Activated CD8-positive, alpha-beta memory T cell treated with anti-CD3 and anti-CD28 coated beads for 24 hours (primary cell): ENCODE measurements around the gene SH2D1B.

Experiments used
- DNase-seq: peaks from one replicate; pipeline ENCODE4 v3.0.0-alpha.2; 2020

Gene SH2D1B

DNA sequence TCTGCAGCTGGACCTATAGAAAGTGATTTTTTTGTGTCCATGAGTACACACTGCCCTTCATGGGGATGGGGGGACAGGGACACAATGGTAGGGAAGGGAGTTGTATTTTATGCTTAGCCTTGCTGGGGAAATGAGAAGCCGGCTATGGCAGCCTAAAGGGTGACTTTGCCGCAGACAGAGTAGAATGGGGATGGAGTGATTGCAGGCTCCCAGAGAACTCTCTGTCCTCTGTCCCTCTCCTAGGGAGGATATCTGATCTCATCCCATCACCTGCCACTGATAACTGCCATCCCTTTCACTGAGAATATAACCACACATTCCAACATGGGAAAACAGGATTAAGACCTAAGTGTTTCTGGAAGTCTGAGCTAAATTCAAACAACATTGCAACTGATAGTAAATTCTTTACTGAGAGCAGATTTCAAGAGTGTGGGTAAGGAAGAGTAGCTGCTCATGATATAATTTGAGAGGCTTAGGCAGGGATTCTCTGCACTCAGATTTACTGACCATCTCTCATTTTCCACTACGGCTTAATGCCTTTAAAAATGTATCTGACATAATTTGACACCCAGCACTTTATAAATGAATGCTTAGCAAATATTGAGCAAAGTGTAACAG is 13.9 kb downstream of the SH2D1B start:
- DNase-seq: no peak

DNA sequence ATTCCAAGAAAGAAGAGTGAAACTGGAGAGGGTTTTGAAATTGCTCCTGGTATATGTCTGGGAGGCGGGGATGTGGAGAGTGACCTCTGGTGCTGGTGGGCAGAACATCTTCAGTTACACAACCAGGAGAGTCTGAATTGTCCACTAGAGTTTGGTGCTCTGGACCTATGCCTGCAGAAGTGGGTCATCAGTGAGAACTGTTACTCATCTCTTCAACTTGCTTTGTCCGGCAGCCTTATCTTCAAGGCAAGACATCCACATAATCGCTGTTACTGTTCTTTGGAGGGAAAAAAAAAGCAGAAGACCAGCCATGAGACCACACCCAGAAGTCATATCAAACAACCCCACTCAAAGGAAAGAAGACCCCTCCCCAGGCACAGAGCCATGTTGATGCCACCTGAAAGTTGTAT is 14.9 kb downstream of the SH2D1B start:
- DNase-seq: no peak

DNA sequence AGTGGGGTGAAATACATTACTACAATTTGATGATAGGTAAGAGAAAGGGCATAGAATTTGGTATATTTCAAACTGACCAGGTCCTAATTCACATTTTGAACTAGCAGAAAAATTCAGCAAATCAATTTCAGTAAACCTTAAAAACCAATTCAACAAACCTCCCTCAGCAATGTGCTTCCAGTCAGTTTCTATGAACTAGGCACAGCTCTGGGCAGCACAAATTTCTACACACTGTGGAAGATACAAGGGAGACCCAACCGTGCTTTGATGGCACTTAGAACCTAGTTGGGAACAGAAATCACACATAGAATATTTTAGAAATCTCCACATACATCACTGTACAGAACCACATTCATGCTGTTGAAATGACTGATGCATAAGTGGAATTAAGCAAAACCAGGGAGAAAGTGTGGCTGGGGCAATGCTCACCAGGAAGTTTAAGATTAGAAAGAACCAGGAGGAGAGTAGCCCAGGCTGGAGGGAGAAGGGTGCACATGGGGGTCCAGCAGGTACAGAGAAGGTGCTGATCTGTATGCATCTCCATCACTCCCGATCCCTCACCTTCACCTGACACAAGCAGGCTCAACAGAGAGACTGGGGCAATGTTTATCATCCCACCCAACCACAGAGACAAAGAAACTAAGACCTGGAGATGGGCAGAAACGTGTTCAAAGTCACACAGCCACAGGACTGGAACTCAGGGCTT is 15.6 kb downstream of the SH2D1B start:
- DNase-seq: no peak

DNA sequence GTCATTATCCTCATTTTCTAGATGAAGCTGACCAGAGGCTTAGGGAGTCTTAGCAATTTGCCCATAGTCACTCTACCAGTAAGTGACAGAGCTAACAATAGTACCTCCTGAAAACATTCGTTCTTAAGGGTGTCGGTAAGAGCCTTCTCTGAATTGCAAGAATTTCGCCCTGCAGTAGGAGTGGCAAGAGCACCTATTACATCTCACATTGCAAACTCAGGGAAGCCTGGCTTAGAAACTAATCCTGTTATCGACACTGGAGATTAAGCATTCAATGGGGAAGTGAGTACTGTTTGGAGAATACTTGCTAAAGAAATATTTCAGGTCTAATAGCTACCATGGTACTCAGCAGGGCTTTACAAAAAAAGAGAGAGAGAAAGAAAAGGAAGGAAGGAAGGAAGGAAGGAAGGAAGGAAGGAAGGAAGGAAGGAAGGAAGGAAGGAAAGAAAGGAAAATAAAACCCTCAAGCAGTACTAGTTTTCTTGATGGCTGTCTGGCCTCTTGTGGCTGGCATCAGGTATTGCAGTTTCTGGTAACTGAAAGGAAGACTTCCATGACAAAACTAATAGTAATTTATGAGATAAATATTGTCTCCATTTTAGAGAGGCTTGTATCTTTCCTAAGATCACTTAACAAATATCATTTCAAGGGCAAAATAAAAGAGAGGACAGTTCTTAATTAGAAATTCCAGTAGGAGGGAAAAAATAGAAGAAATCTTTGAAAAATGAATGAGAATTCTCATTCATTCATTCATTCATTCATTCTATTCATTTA is 20.0 kb downstream of the SH2D1B start:
- DNase-seq: no peak

DNA sequence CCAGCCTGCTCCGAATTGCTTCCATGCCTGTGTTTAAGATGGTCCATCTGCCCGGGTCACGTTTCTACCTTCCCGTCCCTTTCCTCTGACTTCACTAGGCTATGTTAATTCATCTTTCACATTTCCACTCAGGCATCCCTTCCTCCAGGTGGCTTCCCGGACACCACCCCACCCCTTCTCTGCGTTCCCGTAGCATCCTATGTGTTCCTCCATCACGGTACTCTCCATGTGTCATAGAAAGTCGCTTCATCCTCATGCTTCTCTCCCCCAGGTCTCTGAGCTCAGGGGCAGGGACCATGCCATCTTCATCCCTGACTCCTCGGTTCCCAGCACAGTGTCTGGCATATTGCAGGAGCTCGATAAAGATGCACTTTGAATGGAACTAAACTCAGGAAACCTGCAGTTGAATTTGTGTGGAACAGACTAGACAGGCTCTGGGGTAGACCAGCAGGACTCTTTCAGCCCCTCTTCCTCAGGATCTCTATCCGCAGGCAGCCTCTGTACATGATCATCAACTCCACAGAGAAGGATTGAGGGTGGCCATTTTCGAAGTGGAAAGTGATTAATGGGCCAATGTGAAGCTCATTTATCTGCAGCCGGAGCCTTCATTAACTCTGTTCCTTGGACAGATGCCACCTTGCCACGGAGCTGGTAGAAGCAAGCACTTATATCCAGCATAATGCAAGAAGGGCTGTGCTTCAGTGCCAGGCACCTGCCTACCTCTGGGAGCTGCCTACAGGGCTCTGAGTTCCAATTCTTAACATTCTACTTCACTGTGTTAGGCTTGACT is 21.3 kb downstream of the SH2D1B start:
- DNase-seq: no peak

DNA sequence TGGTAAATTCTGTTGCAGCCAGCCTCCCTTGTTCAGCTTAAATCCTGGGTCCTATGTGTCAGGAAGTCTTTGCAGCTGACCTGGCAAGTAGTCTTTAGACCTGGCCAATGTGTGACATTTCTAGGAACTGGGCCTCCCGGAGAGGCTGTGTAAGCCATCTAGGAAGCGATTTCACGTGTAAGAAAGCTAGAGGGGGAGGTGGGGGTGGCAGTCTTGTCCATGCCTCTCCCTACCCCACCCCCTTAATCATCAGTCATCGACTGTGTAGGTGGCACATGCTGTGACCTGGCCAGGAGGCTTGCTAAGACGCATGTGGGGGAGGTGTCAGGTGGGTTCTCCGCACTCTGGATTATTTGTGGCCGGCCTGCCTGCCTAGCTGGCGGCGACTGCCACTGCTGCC is 22.0 kb downstream of the SH2D1B start:
- DNase-seq: no peak

DNA sequence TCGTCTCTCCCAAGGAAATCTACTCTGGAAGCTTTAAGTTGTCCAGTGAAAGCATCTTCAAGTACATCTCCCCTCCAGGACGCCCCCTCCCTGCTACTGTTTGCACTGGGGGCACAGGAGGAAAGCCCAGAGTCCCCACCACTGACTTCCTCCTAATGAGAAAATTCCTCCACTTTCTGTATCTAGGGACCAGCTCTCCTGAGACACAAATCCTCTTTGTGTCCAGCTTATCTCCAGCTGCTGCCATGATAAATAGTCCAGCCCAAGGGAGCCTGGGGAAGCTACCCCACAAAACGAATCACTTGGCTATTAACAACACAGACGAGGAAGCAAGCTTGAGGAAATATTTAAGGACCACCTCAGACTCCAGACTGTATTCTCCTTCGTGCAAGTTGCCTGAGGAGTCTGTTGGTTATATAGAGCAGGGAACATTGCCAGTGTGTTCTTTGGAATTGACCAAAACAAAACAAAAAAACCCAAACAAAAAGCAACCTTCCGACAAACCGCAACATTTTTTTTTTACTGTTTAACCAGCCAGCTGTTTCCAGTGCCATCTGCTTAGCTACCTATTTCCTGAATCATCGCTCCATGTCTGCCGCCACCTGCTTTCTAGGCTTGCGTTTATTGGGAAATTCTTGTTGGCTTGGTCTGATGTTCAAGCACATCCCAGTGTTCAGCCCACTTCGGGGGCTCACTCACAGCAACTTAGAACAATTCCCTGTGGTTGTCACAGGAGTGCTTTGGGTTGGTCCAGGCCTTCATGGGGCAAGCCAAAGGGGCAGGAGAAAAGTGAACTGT is 22.7 kb downstream of the SH2D1B start:
- no peak for DNase-seq

DNA sequence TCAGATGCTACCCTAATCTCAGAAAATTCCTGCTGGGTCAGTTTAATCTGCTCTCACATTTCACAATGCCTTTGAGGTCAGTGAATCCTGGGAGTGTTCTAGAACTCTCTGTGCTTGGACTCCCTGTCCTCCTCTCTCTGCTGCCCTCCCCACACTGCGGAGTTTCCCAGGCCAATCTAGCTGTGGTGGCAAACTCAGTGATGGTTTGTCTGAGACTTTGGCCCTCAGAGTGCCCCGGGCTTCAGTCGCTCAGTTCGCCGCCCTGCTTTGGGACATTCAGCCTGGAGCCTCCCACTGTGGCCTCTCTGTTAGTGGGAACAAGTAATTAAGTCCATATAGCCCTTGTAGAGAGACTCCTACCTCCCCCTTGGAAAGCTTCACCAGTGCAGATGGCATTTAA is 23.3 kb downstream of the SH2D1B start:
- no peak for DNase-seq

DNA sequence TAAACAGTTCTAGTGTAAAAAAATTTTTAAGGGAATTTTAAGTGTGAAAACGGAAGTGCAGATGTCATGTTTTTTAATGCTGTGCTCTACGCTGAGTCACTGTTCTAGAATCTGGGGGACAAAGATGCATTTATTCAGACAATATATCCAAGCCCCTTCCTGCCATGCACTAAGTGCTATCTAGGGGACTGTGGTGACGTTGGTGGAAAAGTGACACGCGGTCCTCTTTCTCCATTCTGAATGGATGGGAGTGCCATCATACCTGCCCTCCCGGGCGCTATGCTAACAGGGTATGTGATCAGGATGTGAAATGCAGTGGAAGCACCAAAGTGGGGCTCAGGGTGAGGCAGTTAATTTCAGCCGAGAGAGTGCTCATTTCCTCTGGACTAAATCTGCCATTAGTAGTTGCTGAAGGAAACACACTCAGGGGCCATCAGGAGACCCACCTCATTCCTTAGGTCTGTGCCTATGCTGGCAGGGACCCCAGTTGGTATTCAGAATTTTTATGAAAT is 23.8 kb downstream of the SH2D1B start:
- DNase-seq: no peak

DNA sequence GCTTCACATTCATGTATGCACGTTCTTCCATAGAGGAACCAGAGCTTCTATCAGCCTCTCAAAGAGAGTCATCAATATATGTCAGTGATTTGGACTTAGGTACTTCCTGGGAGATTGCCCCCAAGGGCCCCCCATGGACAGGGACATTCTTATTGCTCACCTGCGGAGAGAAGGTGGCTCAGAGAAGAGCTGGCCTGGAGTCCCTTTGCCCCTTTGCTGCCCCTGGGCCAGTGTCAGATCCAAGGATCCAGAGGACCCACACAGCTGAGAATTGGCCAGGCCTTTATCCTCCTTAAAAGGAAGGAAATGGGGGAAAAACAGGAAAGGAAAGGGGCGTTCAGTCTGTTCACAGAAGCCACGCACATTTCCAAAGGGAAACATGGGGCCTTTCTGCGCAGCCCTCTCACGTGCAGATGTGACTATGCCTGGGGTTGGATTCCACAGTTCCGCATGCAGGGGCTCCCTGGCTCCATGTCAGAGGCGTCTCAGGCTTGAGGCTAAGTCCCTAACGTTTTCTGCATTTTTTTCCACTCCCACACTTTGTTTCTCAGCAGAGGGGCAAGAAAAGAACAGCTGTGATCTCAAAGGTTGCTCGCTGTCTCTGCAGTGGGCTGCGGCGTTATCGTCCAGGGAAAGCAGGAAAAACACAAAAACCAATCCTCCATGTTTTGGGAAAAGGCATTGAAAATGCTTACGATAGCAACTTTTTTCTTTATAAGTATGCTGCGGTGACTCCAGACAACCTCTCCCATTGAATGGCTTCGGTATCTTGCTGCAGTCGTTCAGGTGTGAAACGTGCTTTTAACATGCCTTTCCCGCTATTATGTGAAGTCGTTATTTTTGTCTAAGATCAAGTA is 24.5 kb downstream of the SH2D1B start:
- no peak for DNase-seq

DNA sequence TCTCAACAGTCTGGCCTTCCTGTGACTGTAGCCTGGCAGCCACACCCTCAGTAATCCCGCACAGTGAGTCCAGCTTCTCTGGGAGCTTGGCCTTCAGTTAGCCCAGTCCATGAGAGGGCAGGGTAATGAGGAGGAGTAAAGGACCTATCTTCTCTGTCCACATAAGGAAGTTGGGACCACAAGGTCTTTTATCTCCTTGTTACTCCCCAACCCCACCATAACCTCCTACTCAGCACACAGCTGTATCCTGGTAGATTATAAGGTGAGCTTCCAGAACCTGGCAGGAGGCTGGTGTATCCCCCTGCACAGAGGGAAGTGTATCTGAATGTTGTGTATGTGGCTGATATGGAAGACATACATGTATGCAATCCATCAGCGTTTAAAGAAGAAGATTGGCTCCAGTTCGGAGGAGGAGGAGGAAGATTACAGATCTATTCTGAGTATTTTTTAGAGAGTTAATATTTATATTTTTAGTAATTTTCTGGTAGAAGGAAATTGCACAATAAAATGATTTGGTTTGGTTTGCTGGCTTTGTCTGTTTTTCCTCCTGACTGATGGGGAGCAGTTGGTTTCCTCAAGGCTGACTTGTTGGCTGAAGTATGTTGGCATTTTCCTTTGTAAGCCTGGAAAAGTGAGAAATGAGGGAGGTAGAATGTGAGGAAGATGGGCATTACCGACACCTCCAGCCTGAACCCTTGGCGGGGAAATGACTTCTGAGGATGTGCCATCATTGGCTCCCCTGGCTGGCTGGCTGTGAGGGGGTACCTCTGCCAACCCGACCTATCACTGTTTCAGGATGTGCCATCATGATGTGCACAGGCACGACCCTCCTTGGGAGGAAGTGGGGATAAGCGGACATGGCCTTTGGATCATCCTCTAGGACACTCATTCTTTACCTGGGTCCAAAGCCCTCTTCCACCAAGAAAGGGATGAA is 25.4 kb downstream of the SH2D1B start:
- DNase-seq: no peak

DNA sequence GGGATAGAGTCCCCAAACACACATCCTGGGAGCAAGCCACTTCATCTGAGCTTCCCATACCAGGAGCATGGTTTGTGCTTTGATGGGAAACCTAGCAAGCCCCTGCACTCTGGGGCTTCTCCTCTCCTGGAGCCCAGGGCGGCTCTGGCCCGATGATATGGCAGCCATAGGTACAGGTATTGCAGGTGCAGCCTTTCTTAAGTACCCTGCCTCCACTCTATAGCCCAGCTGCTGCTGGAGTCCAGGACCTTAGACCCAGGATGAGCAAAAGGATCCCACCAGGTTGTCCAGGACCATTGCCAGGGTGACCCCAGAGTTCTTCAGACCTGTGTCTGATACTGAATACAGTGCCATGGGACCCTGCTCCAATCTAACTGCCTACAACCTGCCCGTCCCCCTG is 26.2 kb downstream of the SH2D1B start:
- DNase-seq: no peak

DNA sequence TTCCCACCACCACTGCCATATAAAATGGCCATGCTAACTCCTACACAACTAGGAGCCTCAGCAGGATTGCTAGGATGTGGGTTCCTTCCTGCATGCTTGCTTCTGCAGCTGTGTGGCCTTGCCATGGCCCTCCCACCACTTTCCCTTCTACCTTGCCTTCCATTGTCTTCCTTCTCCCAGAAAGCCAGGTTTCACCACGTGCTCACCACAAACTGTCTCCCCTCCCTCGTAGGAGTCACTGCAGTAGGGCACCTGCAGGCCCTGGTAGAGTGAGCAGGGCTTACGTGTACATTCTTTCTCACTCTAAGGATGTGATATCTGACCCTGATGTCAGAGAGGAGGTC is 26.7 kb downstream of the SH2D1B start:
- no peak for DNase-seq

DNA sequence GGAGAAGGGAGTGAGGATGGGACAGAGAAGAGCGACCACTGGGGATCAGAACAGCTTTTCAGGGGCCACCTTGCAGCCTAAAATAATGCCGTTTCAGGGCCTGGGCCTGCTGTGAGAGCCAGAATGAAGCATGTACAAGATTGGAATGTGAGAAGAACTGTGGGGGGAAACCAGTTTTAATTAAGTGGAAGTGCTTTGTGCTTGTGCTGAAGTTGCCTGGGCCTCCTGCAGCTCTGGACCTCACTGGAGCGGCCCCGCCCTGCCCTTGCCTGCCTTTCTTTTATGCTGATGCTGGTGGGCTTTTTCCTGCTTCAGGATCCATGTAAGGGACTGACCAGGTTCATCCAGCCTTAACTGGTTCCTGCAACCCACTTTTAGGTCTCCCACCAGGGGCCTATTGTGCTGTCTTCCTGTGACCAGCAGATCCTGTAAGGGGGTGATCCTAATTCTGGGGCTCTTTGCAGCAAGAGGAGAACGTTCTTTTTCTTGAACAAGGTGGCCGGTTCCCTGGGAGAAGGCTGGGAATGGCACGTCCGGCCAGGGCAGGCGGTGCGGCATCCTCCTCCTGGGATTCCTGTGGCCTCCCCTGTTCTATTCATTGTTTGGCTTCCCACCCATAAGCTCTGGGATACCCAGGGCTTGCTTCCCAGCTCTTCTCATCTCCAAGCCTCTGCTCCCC is 27.2 kb downstream of the SH2D1B start:
- DNase-seq: no peak

DNA sequence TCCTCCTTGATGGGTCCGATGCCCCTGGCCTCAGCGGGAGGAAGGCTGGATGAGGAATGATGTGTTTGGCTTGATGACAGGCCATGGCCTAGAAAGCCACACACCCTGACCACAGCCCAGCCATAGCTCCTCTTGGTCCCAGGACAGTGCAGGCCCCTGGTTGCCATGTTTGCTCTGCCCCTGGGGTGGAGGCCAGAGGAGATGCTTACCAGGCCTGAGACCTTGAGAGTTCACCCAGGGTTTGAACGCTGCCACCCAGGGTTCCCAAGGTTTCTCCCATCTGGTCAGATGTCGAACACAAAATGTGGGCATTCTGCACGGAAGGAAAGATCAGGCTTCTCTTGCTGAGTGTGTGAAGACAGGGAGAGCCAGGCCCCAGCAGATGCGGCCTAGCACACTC is 27.8 kb downstream of the SH2D1B start:
- DNase-seq: no peak

DNA sequence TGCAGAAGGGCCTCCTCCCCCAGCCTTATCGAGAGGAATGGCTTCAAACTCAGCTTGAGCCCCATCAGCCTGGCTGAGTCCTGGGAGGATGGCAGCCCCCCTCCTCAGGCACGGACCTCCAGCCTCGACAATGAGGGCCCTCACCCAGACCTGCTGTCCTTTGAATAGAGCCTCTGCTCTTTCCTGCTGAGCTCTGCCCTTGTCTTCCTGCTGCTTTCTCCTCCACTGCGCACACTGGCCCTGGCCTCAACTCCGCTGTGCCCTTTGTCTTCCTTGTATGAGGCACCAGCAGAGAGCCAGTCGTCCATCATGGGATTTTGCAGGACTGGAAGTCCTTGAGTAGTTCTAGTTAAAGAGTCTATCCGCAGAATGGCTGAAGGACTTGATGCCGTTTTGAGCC is 28.4 kb downstream of the SH2D1B start:
- no peak for DNase-seq

DNA sequence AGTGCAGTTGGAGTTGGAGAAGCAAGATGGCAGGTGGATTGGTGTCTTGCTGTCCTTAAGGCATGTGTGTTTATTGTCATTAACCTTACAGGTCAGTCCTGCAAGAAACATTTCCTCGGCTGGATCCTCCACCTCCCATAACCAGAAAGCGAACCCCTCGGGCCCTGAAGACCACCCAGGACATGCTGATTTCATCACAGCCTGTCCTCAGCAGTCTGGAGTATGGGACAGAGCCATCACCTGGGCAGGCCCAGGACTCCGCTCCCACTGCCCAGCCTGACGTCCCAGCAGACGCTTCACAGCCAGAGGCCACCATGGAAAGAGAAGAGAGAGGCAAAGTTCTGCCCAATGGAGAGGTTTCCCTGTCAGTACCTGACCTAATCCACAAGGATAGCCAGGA is 28.8 kb downstream of the SH2D1B start:
- DNase-seq: no peak

DNA sequence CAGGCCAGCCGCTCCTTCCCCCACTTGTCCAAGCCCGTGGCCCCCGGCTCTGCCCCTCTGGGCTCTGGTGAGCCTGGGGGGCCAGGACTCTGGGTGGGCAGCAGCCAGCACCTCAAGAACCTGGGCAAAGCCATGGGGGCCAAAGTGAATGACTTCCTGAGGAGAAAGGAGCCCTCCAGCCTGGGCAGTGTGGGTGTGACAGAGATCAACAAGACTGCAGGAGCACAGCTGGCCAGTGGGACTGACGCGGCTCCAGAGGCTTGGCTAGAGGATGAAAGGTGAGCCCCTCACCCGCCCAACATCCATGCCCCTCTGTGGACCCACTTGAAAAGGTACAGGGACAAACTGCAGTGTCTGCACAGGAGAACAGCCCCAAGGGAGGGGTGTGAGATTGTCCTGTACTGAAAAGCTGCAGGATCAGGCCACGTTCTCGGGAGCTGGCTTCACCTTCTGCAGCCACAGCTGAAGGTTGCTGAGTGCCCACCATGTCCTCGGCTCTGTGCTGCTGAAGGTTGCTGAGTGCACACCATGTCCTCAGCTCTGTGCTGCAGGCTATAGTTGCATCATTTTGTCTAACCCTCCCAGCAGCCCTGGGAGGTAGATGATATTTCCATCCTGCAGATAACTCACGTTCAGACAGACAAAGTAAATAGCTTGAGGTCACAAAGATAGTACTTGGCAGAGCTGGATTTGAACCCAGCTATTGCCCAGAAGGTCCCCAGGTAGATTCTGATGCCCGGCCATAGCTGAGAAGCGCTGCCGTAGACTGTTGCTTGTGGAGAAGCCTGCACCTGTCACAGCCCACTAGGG is 29.8 kb downstream of the SH2D1B start:
- DNase-seq: no peak

DNA sequence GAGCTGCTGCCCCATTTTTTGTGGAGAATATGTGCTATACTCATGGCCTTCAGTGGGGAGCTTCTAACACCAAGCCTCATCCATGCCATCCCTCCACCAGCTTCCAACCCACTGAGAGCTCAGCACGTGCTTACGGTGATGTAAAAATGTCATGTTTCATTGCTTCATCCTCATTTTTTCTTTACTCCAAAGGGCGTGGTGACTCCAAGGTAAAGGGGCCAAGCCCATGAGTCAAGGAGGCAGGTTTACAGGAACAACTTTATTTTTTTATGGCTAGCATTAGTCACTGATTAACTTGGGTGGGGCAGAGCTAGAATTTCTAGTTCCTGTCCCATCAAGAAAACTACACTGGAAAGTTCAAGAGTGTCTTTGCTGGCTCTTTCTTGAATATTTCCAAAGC is 30.6 kb downstream of the SH2D1B start, which contains the start of gene C1orf226:
Gene C1orf226, plus strand, starts transcription at position 346 of the 400 bp plus-strand sequence. CDS start 174 bp downstream, outside the sequence.
- no peak for DNase-seq
